Cerebellar nuclear complex (tissue), 1 donor: ENCODE results near the gene REX1BD.
A peak's percentile ranks its signal among the peaks of the same experiment; 100 is the strongest.
"Not testable (repeated sequence)": the region's sequence is repeated elsewhere in the genome, so short reads cannot be mapped to it uniquely, and the experiment has no call there.

Experiments used
- DNase-seq, 2 experiments: peaks; one replicate each; lab custom pipeline; 2025; lab: John Stamatoyannopoulos, UW

REX1BD gene

GRCh38 chr19:18588611-18589379 lies at the start of gene REX1BD:
REX1BD (plus strand) TSS chr19:18588798; CDS start chr19:18588802, 4 bp downstream.
- peak in 1 of 2 experiments; percentile 16 for DNase-seq

- DNase-seq, result no peak
Measured at GRCh38 chr19:18539372-18539771, 49.2 kb upstream of the REX1BD start.

GRCh38 chr19:18540200-18540599 lies 48.4 kb upstream of the REX1BD start:
- DNase-seq, result not testable (repeated sequence)

- DNase-seq, result no peak
Measured at GRCh38 chr19:18541258-18541991, 47.2 kb upstream of the REX1BD start.

DNA sequence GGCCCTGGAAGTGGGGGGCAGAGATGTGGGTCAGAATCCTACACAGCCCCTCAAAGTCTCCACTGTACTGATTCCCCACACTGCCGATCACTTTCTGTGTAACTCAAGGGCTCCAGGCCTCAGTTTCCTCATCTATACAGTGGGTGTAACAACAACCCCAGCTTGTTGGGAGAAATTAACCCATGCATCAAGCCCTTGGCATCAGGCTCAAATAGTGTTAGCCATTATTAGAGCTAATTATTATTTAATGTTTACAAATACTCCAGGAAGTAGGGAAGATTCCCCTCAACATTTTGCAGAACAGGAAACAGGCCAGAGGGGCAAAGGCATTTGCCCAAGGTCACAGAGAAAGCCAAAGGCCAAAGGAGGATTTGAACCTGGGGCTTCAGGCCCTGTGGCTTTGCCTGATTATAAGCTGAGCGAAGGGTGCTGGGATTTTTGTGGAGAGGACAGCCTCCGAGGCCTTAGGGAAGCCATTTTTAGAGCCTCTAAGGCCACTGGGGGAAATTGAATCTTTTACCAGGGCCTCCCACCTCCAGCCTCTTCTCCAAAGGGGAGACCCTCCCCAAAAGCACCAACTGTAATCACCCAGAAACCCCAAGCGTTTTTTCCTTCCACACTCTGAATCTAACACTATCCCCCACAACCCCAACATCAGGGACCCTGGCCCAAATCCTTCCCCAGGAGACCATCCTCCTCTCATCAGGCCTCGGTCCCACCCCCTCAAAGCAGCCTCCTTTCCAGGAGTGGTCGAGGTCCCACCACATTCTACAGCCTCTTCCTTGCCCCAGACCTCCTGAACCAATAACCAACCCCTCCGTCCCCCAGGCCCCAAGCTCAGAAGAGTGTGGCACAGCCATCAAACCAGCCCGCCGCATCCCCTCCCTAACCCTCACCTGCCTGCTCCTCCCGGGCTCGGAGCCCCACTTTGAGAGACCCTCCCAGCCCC lies 46.3 kb upstream of the REX1BD start:
- no peak for DNase-seq

DNA sequence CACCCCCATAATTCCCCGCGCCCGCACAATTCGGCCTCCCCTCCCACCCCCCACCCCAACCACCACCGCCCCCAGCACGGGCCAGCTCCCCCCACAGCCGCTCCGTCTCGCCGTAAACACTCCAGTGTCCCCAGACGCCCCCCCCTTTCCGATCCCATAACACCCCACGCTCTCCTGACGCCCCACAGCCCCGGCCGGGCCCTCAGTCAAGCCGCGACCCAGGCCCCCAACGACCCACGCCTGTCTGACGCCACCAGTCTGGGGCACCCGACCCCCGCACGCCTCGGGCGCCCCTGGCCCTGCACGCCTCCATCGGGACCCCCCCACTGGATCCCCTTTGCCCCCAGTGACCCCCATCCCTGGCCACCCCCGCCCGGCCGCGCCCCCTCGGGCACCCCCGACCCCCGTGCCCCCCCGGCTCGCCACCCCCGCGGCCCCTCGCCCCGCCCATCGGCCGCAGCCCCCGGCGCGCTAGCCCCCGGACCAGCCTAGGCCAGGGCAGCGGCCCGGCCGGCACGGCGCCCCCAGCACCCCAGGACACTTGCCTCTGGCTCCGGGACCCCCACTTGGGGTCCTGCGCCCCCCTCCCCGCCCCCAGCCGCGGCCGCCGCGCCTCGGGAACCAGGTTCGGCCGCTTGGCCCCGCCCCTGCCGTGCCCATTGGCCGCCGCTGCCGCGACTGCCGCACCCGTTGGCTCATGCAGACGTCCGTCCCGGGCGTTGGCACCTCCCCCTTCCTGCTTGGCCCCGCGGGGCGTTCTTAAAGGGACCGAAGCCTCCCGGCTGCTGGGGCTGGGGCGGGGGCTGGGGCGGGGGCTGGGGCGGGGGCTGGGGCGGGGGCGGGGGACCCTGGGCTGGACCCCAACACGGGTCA lies 45.4 kb upstream of the REX1BD start, which contains the start of gene FKBP8:
TSS of gene FKBP8 (minus strand) at position 633 of the 873 bp plus-strand sequence. CDS start 1,603 bp downstream, outside the sequence.
- DNase-seq, result peak; percentile 56 to 85

DNA sequence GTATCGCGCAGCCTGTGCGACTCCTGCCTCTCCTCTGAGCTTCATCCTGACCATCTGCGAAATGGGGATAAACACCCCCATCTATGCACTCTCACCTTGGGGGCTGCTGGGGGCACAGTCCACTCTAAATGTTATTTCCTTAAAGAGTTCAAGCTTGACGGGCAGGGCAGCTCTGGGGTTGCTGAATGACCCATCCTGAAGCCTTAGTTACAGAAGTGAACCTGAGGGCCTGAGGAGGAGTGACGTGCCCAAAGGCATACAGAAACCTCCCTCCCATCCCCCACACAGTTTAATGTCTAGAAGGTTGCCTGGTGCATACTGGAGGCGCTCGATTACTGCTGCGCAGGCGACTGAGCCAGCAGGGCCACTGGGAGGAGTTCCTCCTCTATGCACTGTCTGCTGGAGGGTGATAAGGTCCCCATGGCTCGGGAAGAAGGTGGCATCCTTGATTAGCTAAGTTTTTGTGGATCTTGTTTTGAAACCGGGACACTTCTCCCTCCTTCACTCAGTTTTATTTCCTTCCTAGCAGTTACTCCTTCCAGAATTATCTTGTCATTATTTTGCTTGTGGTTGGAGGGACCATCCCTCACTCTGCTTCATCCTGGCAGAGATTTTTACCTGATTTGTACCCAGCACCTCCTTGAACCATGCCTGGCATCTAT lies 44.7 kb upstream of the REX1BD start:
- DNase-seq, result peak in 1 of 2 experiments; percentile 5

- no peak for DNase-seq
Measured at GRCh38 chr19:18551631-18552030, 37.0 kb upstream of the REX1BD start.

DNA sequence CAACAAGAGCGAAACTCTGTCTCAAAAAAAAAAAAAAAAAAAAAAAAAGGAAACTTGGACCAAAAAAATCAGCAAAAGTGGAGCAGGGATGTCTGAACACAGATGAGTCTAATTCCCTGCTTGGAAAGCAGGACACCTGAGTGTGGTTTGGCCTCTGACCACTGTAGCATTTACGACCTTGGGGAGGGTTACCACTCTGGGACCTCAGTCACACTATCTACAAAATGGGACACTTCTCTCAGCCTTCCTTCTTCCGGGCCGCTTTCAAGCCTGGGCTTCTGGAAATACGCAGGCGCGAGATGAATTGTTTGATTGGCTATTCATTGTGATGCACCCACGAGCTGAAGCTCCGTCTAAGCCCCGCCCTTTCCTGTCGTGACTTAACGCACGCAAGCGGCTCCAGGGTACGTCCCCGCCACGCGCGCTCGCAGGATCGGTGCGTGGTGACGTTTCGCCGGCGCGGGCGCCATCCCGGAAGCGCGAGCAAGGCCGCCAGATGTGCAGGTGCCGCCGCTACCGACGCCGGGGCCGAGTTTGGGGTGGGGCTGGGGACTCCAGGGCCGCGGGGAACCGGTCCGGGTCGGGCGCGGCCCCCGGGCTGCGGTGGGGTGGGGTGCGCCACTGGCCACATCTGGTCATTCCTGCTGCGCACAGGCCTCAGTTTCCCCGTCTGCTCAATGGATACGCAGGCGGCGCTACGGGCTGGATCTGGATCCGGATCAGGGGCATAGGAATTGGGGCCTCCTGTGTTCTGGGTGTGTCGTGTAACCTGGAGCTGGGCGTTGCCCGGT lies 31.0 kb upstream of the REX1BD start, which contains the start of gene KXD1:
TSS of gene KXD1 (plus strand) at position 460 of the 791 bp plus-strand sequence. CDS start 4,187 bp downstream, outside the sequence.
- DNase-seq, result peak; percentile 92 to 96

DNA sequence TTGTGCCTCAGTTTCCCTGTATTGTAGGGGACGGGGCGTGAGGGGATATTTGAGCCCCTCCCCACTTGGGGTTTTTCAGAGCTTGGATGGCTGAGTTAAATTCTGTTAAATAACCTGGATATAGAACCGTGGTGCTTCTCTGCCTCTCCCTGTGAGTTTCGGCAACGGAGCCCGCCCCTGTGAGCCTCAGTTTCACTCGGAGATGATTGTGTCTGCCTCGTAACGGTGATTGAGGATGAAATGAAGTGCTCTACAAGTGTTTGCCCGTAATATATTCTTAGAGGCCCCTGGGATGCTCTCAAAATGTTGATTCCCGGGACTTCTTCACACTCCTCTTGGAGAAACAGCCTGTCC lies 30.4 kb upstream of the REX1BD start:
- DNase-seq, result no peak

DNA sequence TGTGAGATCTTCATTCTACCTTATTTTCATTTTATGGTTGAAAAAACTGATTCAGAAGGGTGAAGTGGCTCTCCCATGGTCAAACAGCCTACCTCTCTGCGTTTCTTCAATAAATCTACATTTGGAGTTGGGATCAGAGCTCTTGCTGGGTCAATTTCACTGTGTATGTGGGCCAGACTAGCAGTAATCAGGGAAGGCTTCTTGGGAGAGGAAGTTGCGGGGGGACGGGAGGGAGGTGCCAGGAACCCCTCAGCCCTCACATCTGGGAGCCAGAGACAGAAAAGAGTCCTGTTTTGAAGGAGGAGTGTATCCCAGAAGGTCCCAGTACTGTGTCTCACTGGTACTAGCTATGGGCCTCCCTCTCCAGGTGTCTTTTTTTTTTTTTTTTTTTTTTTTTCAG lies 30.0 kb upstream of the REX1BD start:
- DNase-seq, result no peak

- no peak for DNase-seq
Measured at GRCh38 chr19:18559685-18560084, 28.9 kb upstream of the REX1BD start.

DNA sequence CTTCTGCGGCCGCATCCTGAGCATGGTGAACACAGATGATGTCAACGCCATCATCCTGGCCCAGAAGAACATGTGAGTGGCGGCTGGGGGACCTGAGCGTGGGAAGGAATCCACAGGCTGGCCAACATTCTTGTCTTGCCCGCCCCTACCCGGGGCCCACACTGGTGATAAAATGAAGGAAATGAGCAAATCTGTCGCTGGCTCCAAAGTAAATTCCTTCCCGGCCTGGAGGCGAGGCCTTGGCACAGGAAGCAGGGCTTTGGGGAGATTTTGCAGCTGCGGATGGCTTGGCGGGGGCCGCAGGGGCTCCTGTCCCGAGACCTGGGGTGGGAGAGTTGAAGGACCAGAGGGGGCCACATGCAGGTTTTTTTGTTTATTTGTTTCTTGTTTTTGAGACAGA lies 26.5 kb upstream of the REX1BD start:
- no peak for DNase-seq

DNA sequence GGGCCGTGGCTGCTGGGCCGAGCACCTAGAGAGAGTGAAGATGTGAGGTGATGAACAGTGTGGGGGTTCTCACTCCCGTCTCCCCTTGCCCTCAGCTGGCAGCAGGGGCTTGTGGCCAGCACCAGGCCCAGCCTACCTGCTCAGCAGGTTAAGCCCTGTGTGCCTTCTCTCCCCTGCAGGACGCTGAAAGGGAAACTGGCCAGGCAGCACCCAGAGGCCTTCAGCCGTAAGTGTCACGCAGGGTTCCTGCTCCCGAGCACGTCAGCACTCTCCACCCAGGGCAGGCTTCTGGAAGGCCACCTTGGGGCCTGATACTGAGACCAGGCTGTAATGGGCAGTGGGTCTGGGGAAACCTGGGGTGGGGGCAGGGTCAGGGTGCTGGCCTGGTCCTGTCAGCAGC lies 21.6 kb upstream of the REX1BD start:
- DNase-seq, result no peak

- no peak for DNase-seq
Measured at GRCh38 chr19:18568367-18568766, 20.2 kb upstream of the REX1BD start.

- peak; percentile 67 to 89 for DNase-seq
Measured at GRCh38 chr19:18571564-18572344, 16.8 kb upstream of the REX1BD start, which contains the start of gene UBA52. UBA52 (plus strand) TSS chr19:18571857; CDS start chr19:18573301, 1,444 bp downstream.

DNA sequence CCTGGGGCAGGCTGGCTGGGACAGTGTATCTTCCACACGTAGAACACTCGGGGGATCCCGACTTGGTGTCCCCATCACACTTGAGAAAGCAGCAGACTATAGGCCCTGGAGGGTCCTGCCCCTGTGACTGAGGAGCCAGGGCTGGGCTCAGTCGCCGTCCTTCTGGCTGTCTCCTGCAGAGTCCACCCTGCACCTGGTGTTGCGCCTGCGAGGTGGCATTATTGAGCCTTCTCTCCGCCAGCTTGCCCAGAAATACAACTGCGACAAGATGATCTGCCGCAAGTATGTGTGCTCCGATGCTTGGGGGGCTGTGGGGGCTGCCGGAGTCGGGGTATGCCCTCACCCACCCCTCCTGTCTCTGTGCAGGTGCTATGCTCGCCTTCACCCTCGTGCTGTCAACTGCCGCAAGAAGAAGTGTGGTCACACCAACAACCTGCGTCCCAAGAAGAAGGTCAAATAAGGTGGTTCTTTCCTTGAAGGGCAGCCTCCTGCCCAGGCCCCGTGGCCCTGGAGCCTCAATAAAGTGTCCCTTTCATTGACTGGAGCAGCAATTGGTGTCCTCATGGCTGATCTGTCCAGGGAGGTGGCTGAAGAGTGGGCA lies 13.8 kb upstream of the REX1BD start:
- DNase-seq, result no peak

DNA sequence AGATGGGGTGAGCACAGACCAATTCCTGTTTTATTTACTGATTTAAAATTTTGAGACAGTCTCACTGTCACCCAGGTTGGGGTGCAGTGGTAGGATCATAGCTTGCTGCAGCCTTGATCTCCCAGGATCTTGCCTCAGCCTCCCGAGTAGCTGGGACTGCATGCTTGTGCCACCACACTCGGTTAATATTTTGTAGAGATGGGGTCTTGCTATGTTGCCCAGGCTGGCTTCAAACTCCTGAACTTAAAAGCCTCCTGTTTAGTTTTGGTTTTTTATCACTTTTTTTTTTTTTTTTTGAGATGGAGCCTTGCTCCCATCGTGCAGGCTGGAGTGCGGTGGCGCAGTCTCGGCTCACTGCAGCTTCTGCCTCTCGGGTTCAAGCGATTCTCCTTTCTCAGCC lies 12.2 kb upstream of the REX1BD start:
- no peak for DNase-seq
